HCT116 (cell line): ENCODE measurements around the gene MICALL2. TPM values are rescaled to one million over a fixed set of nuclear protein-coding genes. Genes with fewer than 3 reads are reported as not detected.

Experiments
- ATAC-seq: fragments of 200-7000 bp; cut with Tn5 transposase; 2 replicates; pipeline ENCODE4 v1.9.1; 2020; ENCODE audit warnings: mild to moderate bottlenecking, moderate library complexity
- BruUV-seq: library from RNA; stranded (reverse); fragments of 400-500 nt; replicated peaks from 2 replicates; lab custom pipeline; 2021; lab: Mats Ljungman, UMichigan
- CTCF ChIA-PET: fragments of 300-600 bp; sonication (Branson Sonifier 250); formaldehyde crosslinking; loops from one replicate; lab custom pipeline; 2021; ENCODE audit warnings: antibody characterized with exemption; lab: Charles Lee
- POLR2A ChIA-PET: fragments of 300-600, 350-600 bp; sonication (Branson Sonifier 250); formaldehyde crosslinking; loops from one replicate; lab custom pipeline; 2021; ENCODE audit warnings: antibody characterized with exemption; lab: Charles Lee
- RAD21 ChIA-PET, 2 experiments: fragments of 300-600 bp; sonication (Branson Sonifier 250); formaldehyde crosslinking; loops; one replicate each; lab custom pipeline; 2023; ENCODE audit warnings: low total read pairs in 2 of 2; ENCODE audit not compliant: uncharacterized antibody in 2 of 2, unreplicated experiment in 2 of 2, low non-redundant PET in 1 of 2; lab: Charles Lee
- DNase-seq: peaks from one replicate; pipeline ENCODE4 v3.0.0-alpha.2; 2010; ENCODE audit warnings: low read depth, low spot score
- H2AFZ ChIP-seq: fragments of 200-600 bp; shearing (Covaris generic), sonication (generic); 2 replicates; pipeline ENCODE4 v1.6.1; 2017; ENCODE audit warnings: low read depth, mixed run types, mixed read lengths, antibody characterized with exemption, low read length; ENCODE audit not compliant: poor library complexity, severe bottlenecking
- H3K27ac ChIP-seq: 2 replicates; pipeline ENCODE4 v1.5.1; 2012; ENCODE audit warnings: low read depth, low read length
- H3K27me3 ChIP-seq: fragments of 200-600 bp; sonication (generic); 2 replicates; pipeline ENCODE4 v1.6.1; 2016; ENCODE audit warnings: mixed run types, low read length, mixed read lengths; ENCODE audit not compliant: insufficient read depth
- H3K36me3 ChIP-seq, 2 experiments: fragments of 200-500 bp in 1 of 2; fragments of 200-600 bp in 1 of 2; sonication (Bioruptor generic) in 1 of 2; sonication (generic) in 1 of 2; 2 replicates each; pipeline versions ENCODE4 v1.5.1 to v1.6.1; 2014 to 2016; ENCODE audit warnings: low read length in 2 of 2, inconsistent platforms in 1 of 2, mixed read lengths in 1 of 2, mixed run types in 1 of 2; ENCODE audit not compliant: insufficient read depth in 2 of 2, control insufficient read depth in 1 of 2
- H3K4me1 ChIP-seq, 2 experiments: fragments of 200-600 bp in 1 of 2; sonication (generic) in 1 of 2; 2 replicates each; pipeline versions ENCODE4 v1.5.1 to v1.6.1; 2012 to 2017; ENCODE audit warnings: low read length in 2 of 2, inconsistent platforms in 1 of 2, mild to moderate bottlenecking in 1 of 2, mixed read lengths in 1 of 2, mixed run types in 1 of 2, moderate library complexity in 1 of 2; ENCODE audit not compliant: insufficient read depth in 2 of 2, control insufficient read depth in 1 of 2
- H3K4me2 ChIP-seq: fragments of 200-600 bp; sonication (generic); 2 replicates; pipeline ENCODE4 v1.6.1; 2017; ENCODE audit warnings: mixed run types, low read length, mixed read lengths
- H3K4me3 ChIP-seq, 2 experiments: fragments of 200-600 bp in 1 of 2; sonication (generic) in 1 of 2; replicated peaks in 1 of 2; 2 replicates each; pipeline ENCODE4 v1.5.1; 2011 to 2016; ENCODE audit warnings: low read length in 2 of 2, control low read depth in 1 of 2, low read depth in 1 of 2, mild to moderate bottlenecking in 1 of 2, mixed read lengths in 1 of 2, mixed run types in 1 of 2
- H3K79me2 ChIP-seq: fragments of 200-600 bp; sonication (generic); 2 replicates; pipeline ENCODE4 v1.6.1; 2017; ENCODE audit warnings: mild to moderate bottlenecking, mixed run types, low read length, moderate library complexity, mixed read lengths; ENCODE audit not compliant: insufficient read depth
- H3K9ac ChIP-seq: fragments of 200-600 bp; sonication (generic); 2 replicates; pipeline ENCODE4 v1.6.1; 2016; ENCODE audit warnings: low read length, mixed read lengths
- H3K9me2 ChIP-seq: fragments of 200-600 bp; sonication (generic), shearing (Covaris generic); 2 replicates; pipeline ENCODE4 v1.6.1; 2017; ENCODE audit warnings: mixed run types, mild to moderate bottlenecking, moderate library complexity; ENCODE audit not compliant: insufficient read depth
- H3K9me3 ChIP-seq, 2 experiments: fragments of 200-500 bp in 1 of 2; fragments of 200-600 bp in 1 of 2; sonication (Bioruptor generic) in 1 of 2; sonication (generic) in 1 of 2; 2 replicates each; pipeline ENCODE4 v1.6.1; 2014 to 2017; ENCODE audit warnings: low read length in 2 of 2, mixed read lengths in 2 of 2, inconsistent platforms in 1 of 2, low read depth in 1 of 2, mild to moderate bottlenecking in 1 of 2, mixed run types in 1 of 2, moderate library complexity in 1 of 2; ENCODE audit not compliant: control insufficient read depth in 1 of 2, insufficient read depth in 1 of 2
- H4K20me1 ChIP-seq: fragments of 200-600 bp; sonication (generic), shearing (Covaris generic); 2 replicates; pipeline ENCODE4 v1.6.1; 2017; ENCODE audit warnings: mixed run types, mild to moderate bottlenecking, moderate library complexity; ENCODE audit not compliant: insufficient read depth
- CEBPB ChIP-seq: IDR thresholded peaks from 2 replicates; pipeline ENCODE4 v1.6.1; 2012; ENCODE audit warnings: low read depth
- CTCF ChIP-seq, 3 experiments: fragments of 200-600 bp in 1 of 3; sonication (generic) in 1 of 3; IDR thresholded peaks in 2 of 3; conservative IDR thresholded peaks in 1 of 3; 2 replicates each; pipeline ENCODE4 v1.5.1; 2012 to 2017; ENCODE audit warnings: low read depth in 2 of 3, low read length in 2 of 3, antibody characterized with exemption in 1 of 3, borderline replicate concordance in 1 of 3, control low read depth in 1 of 3, mild to moderate bottlenecking in 1 of 3, mixed read lengths in 1 of 3, mixed run types in 1 of 3, moderate library complexity in 1 of 3; ENCODE audit not compliant: insufficient read depth in 1 of 3
- ELF1 ChIP-seq: IDR thresholded peaks from 2 replicates; pipeline ENCODE4 v1.6.1; 2012; ENCODE audit warnings: low read depth, borderline replicate concordance
- EZH2 ChIP-seq: fragments of 200-600 bp; sonication (generic); IDR thresholded peaks from 2 replicates; pipeline ENCODE4 v1.6.1; 2017; ENCODE audit warnings: antibody characterized with exemption, mixed run types
- FOSL1 ChIP-seq: IDR thresholded peaks from 2 replicates; pipeline ENCODE4 v1.6.1; 2012; ENCODE audit warnings: low read depth
- MAX ChIP-seq: IDR thresholded peaks from 2 replicates; pipeline ENCODE4 v1.6.1; 2012
- POLR2A ChIP-seq: IDR thresholded peaks from 2 replicates; pipeline ENCODE4 v1.7.0; 2011; ENCODE audit warnings: borderline replicate concordance; ENCODE audit not compliant: insufficient read depth, insufficient read length; ENCODE audit errors: extremely low read depth
- SIN3A ChIP-seq: IDR thresholded peaks from 2 replicates; pipeline ENCODE4 v1.6.1; 2012; ENCODE audit warnings: low read depth
- SP1 ChIP-seq: IDR thresholded peaks from 2 replicates; pipeline ENCODE4 v1.6.1; 2012; ENCODE audit warnings: low read depth
- ZFX ChIP-seq: fragments of 450-650 bp; IDR thresholded peaks from 2 replicates; pipeline ENCODE4 v1.6.1; 2017
- intact Hi-C: fragments of 100-400 bp; cut with micrococcal nuclease; formaldehyde crosslinking; loops from 2 replicates; pipeline ENCODE4 v1.10.0; 2022
- total RNA-seq: library from RNA; stranded (reverse); gene quantifications from one replicate; pipeline ENCODE4 v1.2.1, GENCODE V29; 2021; ENCODE audit not compliant: unreplicated experiment

Gene MICALL2
- total RNA-seq, 1 experiment from 2014 or later, result 60.7 TPM

- no peak for DNase-seq
- CTCF ChIA-PET, result no interaction called here
- Histone ChIP-seq H4K20me1 (no peaks in the 10 kb centered on the region), H2AFZ (no peak overlapping the region), H3K4me1 (peaks cover 5 to 26% of the 10 kb centered on the region in 2 experiments), H3K9me3 (peaks cover 0 to 4% of the 10 kb centered on the region in 2 experiments; a peak in 1 of 4 replicates), H3K9me2 (no peaks in the 10 kb centered on the region), H3K9ac (no peak overlapping the region), H3K27ac (no peak overlapping the region), H3K4me3 (no peak overlapping the region), H3K4me2 (no peak overlapping the region), H3K36me3 (no peaks in the 10 kb centered on the region), H3K27me3 (no peaks in the 10 kb centered on the region), H3K79me2 (no peaks in the 10 kb centered on the region)
- no TSS peak for BruUV-seq
- RAD21 ChIA-PET, result no interaction called here
- TF ChIP-seq ZFX (no peak), MAX (no peak), CTCF (IDR thresholded peaks at IDR 0.05 in 2 of 3, conservative IDR thresholded peaks at IDR 0.05 in 1 of 3; ENCODE audit: borderline replicate concordance in 1 of 3, insufficient read depth in 1 of 3, low read depth in 2 of 3, low read length in 2 of 3) (no peak), SP1 (no peak), CEBPB (no peak), ELF1 (no peak), EZH2 (no peak), POLR2A (no peak), SIN3A (no peak), FOSL1 (no peak)
- POLR2A ChIA-PET, result no interaction called here
- ATAC-seq, result no peak
- intact Hi-C loops, result loop anchor here (5.0 kb wide), 1 partner anchor 35 kb away; no protein-coding TSS in a partner anchor
Observed at GRCh38 chr7:1402110-1402790, 57.0 kb downstream of the MICALL2 start.
